HepG2 (cell line): ENCODE measurements around the gene ZNF454. TPM values are rescaled to one million over a fixed set of nuclear protein-coding genes. Genes with fewer than 3 reads are reported as not detected.

ENCODE experiments used
- CHCHD3 ChIP-seq: sonication (generic); formaldehyde crosslinking; IDR thresholded peaks from 2 replicates; pipeline ENCODE4 v1.8.0; 2022; ENCODE audit warnings: mild to moderate bottlenecking, missing genetic modification reagents, moderate library complexity
- FLYWCH1 ChIP-seq: sonication (generic); formaldehyde crosslinking; IDR thresholded peaks from 2 replicates; pipeline ENCODE4 v1.8.1; 2023; ENCODE audit warnings: mild to moderate bottlenecking, missing genetic modification reagents
- FOXP4 ChIP-seq: sonication (generic); formaldehyde crosslinking; IDR thresholded peaks from 2 replicates; pipeline ENCODE4 v1.4.0; 2020; ENCODE audit warnings: missing genetic modification reagents
- HOXD1 ChIP-seq: sonication (generic); formaldehyde crosslinking; IDR thresholded peaks from 2 replicates; pipeline ENCODE4 v1.5.0; 2020; ENCODE audit warnings: missing genetic modification reagents
- IKZF4 ChIP-seq: sonication (generic); formaldehyde crosslinking; IDR thresholded peaks from 2 replicates; pipeline ENCODE4 v1.5.1; 2020; ENCODE audit warnings: borderline replicate concordance, mild to moderate bottlenecking, low read depth, missing genetic modification reagents; ENCODE audit errors: not compliant biosample characterization
- MED13 ChIP-seq: sonication (generic); formaldehyde crosslinking; IDR thresholded peaks from 2 replicates; pipeline ENCODE4 v1.5.0; 2020; ENCODE audit warnings: missing genetic modification reagents
- MIXL1 ChIP-seq: IDR thresholded peaks from 2 replicates; pipeline ENCODE4 v1.6.1; 2016
- REXO4 ChIP-seq: sonication (generic); formaldehyde crosslinking; IDR thresholded peaks from 2 replicates; pipeline ENCODE4 v1.8.0; 2022; ENCODE audit warnings: missing genetic modification reagents, mild to moderate bottlenecking, borderline replicate concordance
- RORA ChIP-seq: sonication (generic); formaldehyde crosslinking; IDR thresholded peaks from 2 replicates; pipeline ENCODE4 v1.5.0; 2020; ENCODE audit warnings: mild to moderate bottlenecking, missing genetic modification reagents, moderate library complexity
- SNAPC5 ChIP-seq: sonication (generic); formaldehyde crosslinking; IDR thresholded peaks from 2 replicates; pipeline ENCODE4 v1.8.1; 2023; ENCODE audit warnings: mild to moderate bottlenecking, missing genetic modification reagents, borderline replicate concordance
- STAG1 ChIP-seq: sonication (generic); formaldehyde crosslinking; IDR thresholded peaks from 2 replicates; pipeline ENCODE4 v1.4.0; 2020; ENCODE audit warnings: missing genetic modification reagents
- TAF15 ChIP-seq: fragments of 200-400 bp; formaldehyde crosslinking; IDR thresholded peaks from one replicate; pipeline ENCODE4 v1.6.1; 2018; ENCODE audit warnings: mild to moderate bottlenecking, low read depth, low read length; ENCODE audit not compliant: poor library complexity, severe bottlenecking
- TEF ChIP-seq: sonication (generic); formaldehyde crosslinking; IDR thresholded peaks from 2 replicates; pipeline ENCODE4 v1.5.0; 2020; ENCODE audit warnings: missing genetic modification reagents
- TSC22D2 ChIP-seq: sonication (generic); formaldehyde crosslinking; IDR thresholded peaks from 2 replicates; pipeline ENCODE4 v1.5.1; 2020; ENCODE audit warnings: missing genetic modification reagents, mild to moderate bottlenecking, borderline replicate concordance
- ZNF572 ChIP-seq: sonication (generic); formaldehyde crosslinking; IDR thresholded peaks from 2 replicates; pipeline ENCODE4 v1.5.1; 2020; ENCODE audit warnings: mild to moderate bottlenecking, missing genetic modification reagents
- ZNF660 ChIP-seq: sonication (generic); formaldehyde crosslinking; IDR thresholded peaks from 2 replicates; pipeline ENCODE4 v1.5.1; 2020; ENCODE audit warnings: mild to moderate bottlenecking, low read depth, missing genetic modification reagents, borderline replicate concordance
- ZNF775 ChIP-seq: sonication (generic); formaldehyde crosslinking; IDR thresholded peaks from 2 replicates; pipeline ENCODE4 v1.4.0; 2020; ENCODE audit warnings: missing genetic modification reagents, mild to moderate bottlenecking, moderate library complexity, borderline replicate concordance
- ZNF83 ChIP-seq: sonication (generic); formaldehyde crosslinking; IDR thresholded peaks from 2 replicates; pipeline ENCODE4 v1.4.0; 2020; ENCODE audit warnings: missing genetic modification reagents, mild to moderate bottlenecking, borderline replicate concordance
- ZZZ3 ChIP-seq: sonication (generic); formaldehyde crosslinking; IDR thresholded peaks from 2 replicates; pipeline ENCODE4 v1.4.0; 2020; ENCODE audit warnings: missing genetic modification reagents, mild to moderate bottlenecking, borderline replicate concordance
- polyA plus RNA-seq, 8 experiments: library from polyadenylated mRNA; depleted of rRNA in 3 of 8; stranded (reverse) in 7 of 8; unstranded in 1 of 8; fragments of >200 nt; fragmentation: Illumina TruSeq in 4 of 8; extraction: Trizol in 4 of 8; gene quantifications; 2 replicates each; pipeline versions ENCODE4 v1.2.1 to v1.2.3, GENCODE V29; 2011 to 2016; ENCODE audit warnings: low read depth in 4 of 8, missing spikeins in 1 of 8, mixed read lengths in 1 of 8; ENCODE audit not compliant: insufficient read depth in 1 of 8
- total RNA-seq, 5 experiments: library from RNA; depleted of rRNA; stranded (reverse); fragments of >200 nt; fragmentation: Illumina TruSeq; extraction: Trizol; gene quantifications; 2 replicates each; pipeline ENCODE4 v1.2.3, GENCODE V29; 2016; ENCODE audit warnings: low read depth in 1 of 5
- TF ChIP-seq, protein P1 (sequence below): sonication (generic); formaldehyde crosslinking; IDR thresholded peaks from 2 replicates; pipeline ENCODE4 v1.5.0; 2020; ENCODE audit warnings: mild to moderate bottlenecking, missing genetic modification reagents
- TF ChIP-seq, protein P2 (sequence below): sonication (generic); formaldehyde crosslinking; IDR thresholded peaks from 2 replicates; pipeline ENCODE4 v1.8.1; 2023; ENCODE audit warnings: mild to moderate bottlenecking, inconsistent platforms, moderate library complexity, missing genetic modification reagents, borderline replicate concordance

Gene ZNF454
- total and polyA plus RNA-seq, 2 of the 13 experiments (the other 11 are each of a cell fraction or from before 2014, with no cell fraction given), result 0.16 TPM; not detected in 1

DNA sequence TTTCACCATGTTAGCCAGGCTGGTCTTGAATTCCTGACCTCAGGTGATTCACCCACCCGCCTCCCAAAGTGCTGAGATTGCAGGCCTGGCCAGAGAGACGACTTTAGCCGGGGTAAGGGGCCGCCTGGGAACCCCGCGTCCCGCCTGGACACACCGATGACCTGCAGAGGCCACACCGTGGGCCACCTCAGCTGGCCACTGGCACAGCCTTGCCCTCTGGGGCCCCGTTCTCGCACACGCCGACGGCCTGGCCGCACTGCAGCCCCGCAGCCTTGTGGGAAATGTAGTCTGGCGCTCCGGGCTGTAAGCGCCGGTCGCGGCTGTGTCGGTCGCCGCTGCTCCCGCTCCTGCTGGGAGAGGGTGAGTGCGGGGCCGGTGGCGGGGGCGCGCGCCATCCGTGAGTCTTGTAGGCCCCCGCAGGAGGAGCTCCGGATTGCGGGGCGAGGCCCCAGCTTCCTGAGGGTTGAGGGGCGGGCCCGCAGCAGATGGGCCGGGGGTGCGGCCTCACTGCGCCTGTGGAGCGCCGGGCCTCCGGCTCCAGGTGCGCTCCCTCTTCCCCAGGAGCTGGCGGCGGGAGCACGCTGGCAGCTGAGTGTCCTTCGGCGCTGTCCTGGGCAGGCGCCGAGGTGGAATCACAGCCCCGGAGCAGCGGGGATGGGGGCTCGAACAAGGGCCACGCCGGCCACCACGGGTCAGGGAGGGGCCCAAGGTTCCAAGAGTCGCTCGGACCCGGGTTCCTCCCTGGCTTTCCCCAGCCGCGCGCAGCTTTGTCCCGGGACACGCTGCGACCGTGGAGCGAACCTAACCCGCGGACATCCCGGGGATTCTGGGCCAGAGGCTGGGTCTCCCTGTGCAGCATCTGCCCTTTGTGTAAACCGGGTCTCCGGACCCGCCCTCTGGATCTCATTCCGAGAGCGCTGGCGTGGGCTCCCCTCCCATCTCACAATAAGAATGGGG lies 45.1 kb upstream of the ZNF454 start, which contains the start of gene ZFP2 (continued):
- no peak for TF ChIP-seq TEF
- TF ChIP-seq FLYWCH1 (CRISPR knock-in tag), result no peak
- TF ChIP-seq MED13 (CRISPR knock-in tag), result 0 out of 2 replicates have a peak, but pooled peaks have one; percentile 23
- TF ChIP-seq SNAPC5, result no peak
- TF ChIP-seq TSC22D2, result no peak
- TF ChIP-seq HOXD1 (CRISPR knock-in tag), result no peak; the same call in 1 of the 2 replicates
- TF ChIP-seq ZNF660, result no peak
- TF ChIP-seq IKZF4 (CRISPR knock-in tag), result no peak
- TF ChIP-seq FOXP4 (CRISPR knock-in tag), result no peak; the same call in 1 of the 2 replicates
- no peak for TF ChIP-seq ZNF775
- no peak for TF ChIP-seq ZNF83 (CRISPR knock-in tag)
- TF ChIP-seq ZZZ3 (CRISPR knock-in tag), result no peak
- no peak for TF ChIP-seq TAF15
- TF ChIP-seq STAG1, result no peak
- TF ChIP-seq, protein P1, sequence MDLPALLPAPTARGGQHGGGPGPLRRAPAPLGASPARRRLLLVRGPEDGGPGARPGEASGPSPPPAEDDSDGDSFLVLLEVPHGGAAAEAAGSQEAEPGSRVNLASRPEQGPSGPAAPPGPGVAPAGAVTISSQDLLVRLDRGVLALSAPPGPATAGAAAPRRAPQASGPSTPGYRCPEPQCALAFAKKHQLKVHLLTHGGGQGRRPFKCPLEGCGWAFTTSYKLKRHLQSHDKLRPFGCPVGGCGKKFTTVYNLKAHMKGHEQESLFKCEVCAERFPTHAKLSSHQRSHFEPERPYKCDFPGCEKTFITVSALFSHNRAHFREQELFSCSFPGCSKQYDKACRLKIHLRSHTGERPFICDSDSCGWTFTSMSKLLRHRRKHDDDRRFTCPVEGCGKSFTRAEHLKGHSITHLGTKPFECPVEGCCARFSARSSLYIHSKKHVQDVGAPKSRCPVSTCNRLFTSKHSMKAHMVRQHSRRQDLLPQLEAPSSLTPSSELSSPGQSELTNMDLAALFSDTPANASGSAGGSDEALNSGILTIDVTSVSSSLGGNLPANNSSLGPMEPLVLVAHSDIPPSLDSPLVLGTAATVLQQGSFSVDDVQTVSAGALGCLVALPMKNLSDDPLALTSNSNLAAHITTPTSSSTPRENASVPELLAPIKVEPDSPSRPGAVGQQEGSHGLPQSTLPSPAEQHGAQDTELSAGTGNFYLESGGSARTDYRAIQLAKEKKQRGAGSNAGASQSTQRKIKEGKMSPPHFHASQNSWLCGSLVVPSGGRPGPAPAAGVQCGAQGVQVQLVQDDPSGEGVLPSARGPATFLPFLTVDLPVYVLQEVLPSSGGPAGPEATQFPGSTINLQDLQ (CRISPR knock-in tag), result no peak
- no peak for TF ChIP-seq CHCHD3 (CRISPR knock-in tag)
- TF ChIP-seq ZNF572 (CRISPR knock-in tag), result no peak
- TF ChIP-seq REXO4 (CRISPR knock-in tag), result no peak
- no peak for TF ChIP-seq RORA
- TF ChIP-seq MIXL1 (CRISPR knock-in tag), result no peak
- TF ChIP-seq, protein P2, sequence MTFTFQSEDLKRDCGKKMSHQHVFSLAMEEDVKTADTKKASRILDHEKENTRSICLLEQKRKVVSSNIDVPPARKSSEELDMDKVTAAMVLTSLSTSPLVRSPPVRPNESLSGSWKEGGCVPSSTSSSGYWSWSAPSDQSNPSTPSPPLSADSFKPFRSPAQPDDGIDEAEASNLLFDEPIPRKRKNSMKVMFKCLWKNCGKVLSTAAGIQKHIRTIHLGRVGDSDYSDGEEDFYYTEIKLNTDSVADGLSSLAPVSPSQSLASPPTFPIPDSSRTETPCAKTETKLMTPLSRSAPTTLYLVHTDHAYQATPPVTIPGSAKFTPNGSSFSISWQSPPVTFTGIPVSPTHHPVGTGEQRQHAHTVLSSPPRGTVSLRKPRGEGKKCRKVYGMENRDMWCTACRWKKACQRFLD, result no peak
